IMR-90 (cell line): ENCODE results near the gene LRRC10B. TPM values are rescaled to one million over a fixed set of nuclear protein-coding genes. Genes with fewer than 3 reads are reported as not detected.

Source experiments
- ATAC-seq: fragments of 200-7000 bp; cut with Tn5 transposase; 2 replicates; pipeline ENCODE4 v1.9.1; 2020; ENCODE audit warnings: low read depth, mild to moderate bottlenecking, moderate library complexity
- BruUV-seq: library from RNA; stranded (reverse); fragments of 400-500 nt; replicated peaks from 2 replicates; lab custom pipeline; 2021; lab: Mats Ljungman, UMichigan
- CTCF ChIA-PET: fragments of 300-600 bp; formaldehyde crosslinking; extraction: SDS; loops from one replicate; lab custom pipeline; 2021; ENCODE audit warnings: antibody characterized with exemption; lab: Yijun Ruan, JAX
- POLR2A ChIA-PET: fragments of 300-600 bp; sonication (Branson Sonifier 250); formaldehyde crosslinking; loops from one replicate; lab custom pipeline; 2022; ENCODE audit warnings: antibody characterized with exemption; ENCODE audit not compliant: unreplicated experiment; lab: Charles Lee
- DNase-seq: peaks from one replicate; pipeline ENCODE4 v3.0.0; 2013
- H2AFZ ChIP-seq: replicated peaks from 2 replicates; pipeline ENCODE3; 2013; ENCODE audit warnings: low read length, mild to moderate bottlenecking; ENCODE audit not compliant: poor library complexity
- H2AK5ac ChIP-seq: 2 replicates; pipeline ENCODE4 v1.6.1; 2013; ENCODE audit warnings: low read depth, low read length, inconsistent platforms
- H2AK9ac ChIP-seq: replicated peaks from 2 replicates; pipeline ENCODE3; 2013; ENCODE audit warnings: mild to moderate bottlenecking, low read depth, low read length, moderate library complexity; ENCODE audit not compliant: poor library complexity
- H2BK120ac ChIP-seq: 2 replicates; pipeline ENCODE4 v1.6.1; 2013; ENCODE audit warnings: low read depth, low read length, inconsistent platforms
- H2BK15ac ChIP-seq: 3 replicates; pipeline ENCODE4 v1.6.1; 2013; ENCODE audit warnings: low read depth, low read length, inconsistent platforms
- H2BK20ac ChIP-seq: 2 replicates; pipeline ENCODE4 v1.6.1; 2013; ENCODE audit warnings: low read depth, mild to moderate bottlenecking, inconsistent platforms, low read length, moderate library complexity
- H2BK5ac ChIP-seq: 2 replicates; pipeline ENCODE4 v1.6.1; 2013; ENCODE audit warnings: mild to moderate bottlenecking, low read depth, low read length, inconsistent platforms; ENCODE audit not compliant: poor library complexity, severe bottlenecking
- H3K14ac ChIP-seq: replicated peaks from 2 replicates; pipeline ENCODE4 v1.6.1; 2013; ENCODE audit warnings: low read depth, low read length, inconsistent platforms
- H3K18ac ChIP-seq: 2 replicates; pipeline ENCODE4 v1.6.1; 2013; ENCODE audit warnings: low read depth, low read length, control low read depth
- H3K23ac ChIP-seq: 2 replicates; pipeline ENCODE4 v1.6.1; 2013; ENCODE audit warnings: low read depth, low read length, inconsistent platforms
- H3K27ac ChIP-seq: 2 replicates; pipeline ENCODE4 v1.5.1; 2013; ENCODE audit warnings: mild to moderate bottlenecking, control low read depth, low read length; ENCODE audit not compliant: insufficient read depth
- H3K27me3 ChIP-seq: 2 replicates; pipeline ENCODE4 v1.6.1; 2013; ENCODE audit warnings: low read length; ENCODE audit not compliant: control insufficient read depth, insufficient read depth
- H3K36me3 ChIP-seq: 2 replicates; pipeline ENCODE4 v1.6.1; 2013; ENCODE audit warnings: low read length, mixed read lengths; ENCODE audit not compliant: control insufficient read depth, insufficient read depth
- H3K4ac ChIP-seq: 2 replicates; pipeline ENCODE4 v1.6.1; 2013; ENCODE audit warnings: low read depth, low read length, inconsistent platforms
- H3K4me1 ChIP-seq: 2 replicates; pipeline ENCODE4 v1.6.1; 2013; ENCODE audit warnings: low read length, mixed read lengths; ENCODE audit not compliant: control insufficient read depth, insufficient read depth
- H3K4me2 ChIP-seq: 2 replicates; pipeline ENCODE4 v1.6.1; 2013; ENCODE audit warnings: low read depth, mild to moderate bottlenecking, control low read depth, low read length, moderate library complexity
- H3K4me3 ChIP-seq: 2 replicates; pipeline ENCODE4 v1.5.1; 2013; ENCODE audit warnings: low read depth, mild to moderate bottlenecking, control low read depth, low read length, moderate library complexity; ENCODE audit not compliant: insufficient read depth
- H3K56ac ChIP-seq: 2 replicates; pipeline ENCODE4 v1.6.1; 2013; ENCODE audit warnings: low read length, inconsistent platforms; ENCODE audit not compliant: insufficient read depth; ENCODE audit errors: extremely low read depth
- H3K79me1 ChIP-seq, 2 experiments: 2 replicates each; pipeline ENCODE4 v1.6.1; 2013; ENCODE audit warnings: low read length in 2 of 2, inconsistent platforms in 1 of 2, low read depth in 1 of 2
- H3K9ac ChIP-seq: 2 replicates; pipeline ENCODE4 v1.6.1; 2013; ENCODE audit warnings: low read depth, low read length, control low read depth
- H3K9me1 ChIP-seq: 2 replicates; pipeline ENCODE4 v1.6.1; 2013; ENCODE audit warnings: low read length, inconsistent platforms; ENCODE audit not compliant: insufficient read depth
- H3K9me3 ChIP-seq: 2 replicates; pipeline ENCODE4 v1.6.1; 2013; ENCODE audit warnings: low read length; ENCODE audit not compliant: control insufficient read depth, insufficient read depth
- H4K20me1 ChIP-seq: 2 replicates; pipeline ENCODE4 v1.6.1; 2013; ENCODE audit warnings: low read length, inconsistent platforms; ENCODE audit not compliant: insufficient read depth
- H4K5ac ChIP-seq: 2 replicates; pipeline ENCODE4 v1.6.1; 2013; ENCODE audit warnings: mild to moderate bottlenecking, low read depth, low read length, control low read depth
- H4K8ac ChIP-seq, 2 experiments: 2 replicates each; pipeline ENCODE4 v1.6.1; 2013; ENCODE audit warnings: low read depth in 2 of 2, low read length in 2 of 2, control low read depth in 1 of 2, inconsistent platforms in 1 of 2
- H4K91ac ChIP-seq: 2 replicates; pipeline ENCODE4 v1.6.1; 2013; ENCODE audit warnings: low read depth, low read length, inconsistent platforms; ENCODE audit not compliant: insufficient read depth
- BHLHE40 ChIP-seq: fragments of 150-350 bp; IDR thresholded peaks from 2 replicates; pipeline ENCODE4 v1.6.1; 2016; ENCODE audit warnings: mild to moderate bottlenecking, low read depth, low read length
- CEBPB ChIP-seq: IDR thresholded peaks from 2 replicates; pipeline ENCODE4 v1.6.1; 2012; ENCODE audit warnings: low read depth, low read length, improper control_type of control experiment
- CHD1 ChIP-seq: IDR thresholded peaks from 2 replicates; pipeline ENCODE4 v1.6.1; 2012; ENCODE audit warnings: low read depth, low read length, improper control_type of control experiment
- ELK1 ChIP-seq: fragments of 150-350 bp; IDR thresholded peaks from 2 replicates; pipeline ENCODE4 v1.6.1; 2016; ENCODE audit warnings: low read depth, mild to moderate bottlenecking, low read length, moderate library complexity, borderline replicate concordance
- MAZ ChIP-seq: IDR thresholded peaks from 2 replicates; pipeline ENCODE4 v1.6.1; 2012; ENCODE audit warnings: low read depth, mild to moderate bottlenecking, low read length, improper control_type of control experiment, moderate library complexity, borderline replicate concordance
- MXI1 ChIP-seq: IDR thresholded peaks from 2 replicates; pipeline ENCODE4 v1.6.1; 2012; ENCODE audit warnings: low read depth, mild to moderate bottlenecking, low read length, moderate library complexity, borderline replicate concordance
- POLR2A ChIP-seq: IDR thresholded peaks from 2 replicates; pipeline ENCODE4 v1.6.1; 2012; ENCODE audit warnings: mild to moderate bottlenecking, low read depth, low read length
- RAD21 ChIP-seq: IDR thresholded peaks from 2 replicates; pipeline ENCODE4 v1.6.1; 2012; ENCODE audit warnings: low read length, improper control_type of control experiment
- RCOR1 ChIP-seq: IDR thresholded peaks from 2 replicates; pipeline ENCODE4 v1.6.1; 2012; ENCODE audit warnings: mild to moderate bottlenecking, low read length, improper control_type of control experiment; ENCODE audit not compliant: insufficient replicate concordance
- RFX5 ChIP-seq: IDR thresholded peaks from 2 replicates; pipeline ENCODE4 v1.8.0; 2012; ENCODE audit warnings: low read depth, mild to moderate bottlenecking, low read length, moderate library complexity
- SMC3 ChIP-seq: fragments of 150-350 bp; IDR thresholded peaks from 2 replicates; pipeline ENCODE4 v1.6.1; 2016; ENCODE audit warnings: low read depth, mild to moderate bottlenecking, antibody characterized with exemption, low read length, moderate library complexity
- WGBS, 2 experiments: methylation state at CpG; one replicate each; pipeline versions ENCODE4 v1.1.5 to v1.1.7; 2013; ENCODE audit warnings: missing lambda C conversion rate in 2 of 2; ENCODE audit not compliant: insufficient read length in 1 of 2; ENCODE audit errors: extremely low coverage in 2 of 2; 5-methylcytosine and 5-hydroxymethylcytosine counted together
- dilution Hi-C: fragments of 300-500 bp; cut with HindIII; formaldehyde crosslinking; loops from one replicate; pipeline ENCODE4 v1.14.3; 2018; ENCODE audit warnings: low sequenced_read_pairs; ENCODE audit not compliant: unreplicated experiment
- in situ Hi-C: fragments of 300-500 bp; cut with MboI; formaldehyde crosslinking; loops from 3 replicates; pipeline ENCODE4 v1.14.3; 2019; ENCODE audit warnings: low sequenced_read_pairs, inconsistent platforms, mixed read lengths
- intact Hi-C: fragments of 100-400 bp; cut with micrococcal nuclease; formaldehyde crosslinking; loops from 2 replicates; pipeline ENCODE4 v1.10.0; 2022
- polyA plus RNA-seq, 3 experiments: library from polyadenylated mRNA; depleted of rRNA; stranded (reverse); fragments of >200 nt; gene quantifications; 2 replicates each; pipeline ENCODE4 v1.2.3, GENCODE V29; 2012; ENCODE audit warnings: low replicate concordance in 1 of 3
- total RNA-seq: library from RNA; depleted of rRNA; stranded (reverse); fragments of >200 nt; gene quantifications from 2 replicates; pipeline ENCODE4 v1.2.3, GENCODE V29; 2012
- TF ChIP-seq, protein P1 (sequence below): fragments of 150-350 bp; IDR thresholded peaks from 2 replicates; pipeline ENCODE4 v1.6.1; 2017; ENCODE audit warnings: mild to moderate bottlenecking, antibody characterized with exemption, low read length, low read depth

The LRRC10B gene
- total and polyA plus RNA-seq, 2 of the 4 experiments (the other 2 are of a cell fraction): not detected

GRCh38 chr11:61534933-61535839 lies 26.6 kb downstream of the LRRC10B start:
- intact Hi-C loops: loop anchor here (5.0 kb wide), 2 partner anchors 42 to 92 kb away; no protein-coding TSS in a partner anchor
- no peak overlapping the region for H3K4me2 ChIP-seq

More at GRCh38 chr11:61534933-61535839, 26.6 kb downstream of the LRRC10B start:
- Histone ChIP-seq H3K9ac (no peak overlapping the region), H4K5ac (no peak overlapping the region), H2BK15ac (no peak overlapping the region), H3K23ac (no peak overlapping the region), H2BK5ac (no peak overlapping the region), H2AFZ (peak overlapping the region; percentile 21), H3K36me3 (no peaks in the 10 kb centered on the region), H4K20me1 (no peaks in the 10 kb centered on the region), H3K14ac (no peak overlapping the region), H3K4me1 (peaks cover 2% of the 10 kb centered on the region; the same call in 1 of the 2 replicates), H2AK5ac (no peak overlapping the region), H3K9me3 (no peaks in the 10 kb centered on the region), H2BK120ac (no peak overlapping the region), H3K9me1 (no peaks in the 10 kb centered on the region; the same call in 1 of the 2 replicates), H2AK9ac (peak overlapping the region; percentile 21), H3K4ac (no peak overlapping the region), H4K91ac (no peak overlapping the region), H3K4me3 (no peak overlapping the region), H3K56ac (no peak overlapping the region), H2BK20ac (no peak overlapping the region), H3K79me1 (no peaks in the 10 kb centered on the region), H3K27me3 (peaks cover 61% of the 10 kb centered on the region), H3K18ac (no peak overlapping the region), H4K8ac (no peak overlapping the region), H3K27ac (no peak overlapping the region)
- dilution Hi-C loops (no loop called here), in situ Hi-C loops (no loop called here)
- BruUV-seq: no TSS peak
- DNase-seq (no peak), ATAC-seq (peak; percentile 45)
- TF ChIP-seq RAD21: no peak
- TF ChIP-seq SMC3: no peak
- no peak for TF ChIP-seq POLR2A
- TF ChIP-seq MAZ: no peak
- no peak for TF ChIP-seq RFX5
- TF ChIP-seq MXI1: no peak
- TF ChIP-seq RCOR1: no peak
- TF ChIP-seq BHLHE40: no peak
- TF ChIP-seq, protein P1, sequence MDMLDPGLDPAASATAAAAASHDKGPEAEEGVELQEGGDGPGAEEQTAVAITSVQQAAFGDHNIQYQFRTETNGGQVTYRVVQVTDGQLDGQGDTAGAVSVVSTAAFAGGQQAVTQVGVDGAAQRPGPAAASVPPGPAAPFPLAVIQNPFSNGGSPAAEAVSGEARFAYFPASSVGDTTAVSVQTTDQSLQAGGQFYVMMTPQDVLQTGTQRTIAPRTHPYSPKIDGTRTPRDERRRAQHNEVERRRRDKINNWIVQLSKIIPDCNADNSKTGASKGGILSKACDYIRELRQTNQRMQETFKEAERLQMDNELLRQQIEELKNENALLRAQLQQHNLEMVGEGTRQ: no peak
- TF ChIP-seq ELK1: no peak
- no peak for TF ChIP-seq CHD1
- no peak for TF ChIP-seq CEBPB
- CTCF ChIA-PET: no interaction called here
- 9% methylated on average over 11 of the region's 32 CpGs; no CpG with 5 or more reads in 1 of the 2 experiments for WGBS, 2 experiments
- POLR2A ChIA-PET: no interaction called here
